Measurements from ENCODE around the gene GCK.

GRCh38 chr7:44187636-44188416 is 1.4 kb downstream of the GCK start:
- TF ChIP-seq CTCF (IDR thresholded peaks at IDR 0.05; ENCODE audit: low read depth, low read length, missing input control) = no peak
- no peak for TF ChIP-seq ZBTB33 (IDR thresholded peaks at IDR 0.05)
- no peak for TF ChIP-seq MAX (IDR thresholded peaks at IDR 0.05)
- no peak for TF ChIP-seq YY1 (IDR thresholded peaks at IDR 0.05)
- TF ChIP-seq ATF3 (IDR thresholded peaks at IDR 0.05) = no peak
- no peak for TF ChIP-seq FOXA1 (IDR thresholded peaks at IDR 0.05)
- TF ChIP-seq REST (IDR thresholded peaks at IDR 0.05) = no peak
- TF ChIP-seq HNF4A (conservative IDR thresholded peaks at IDR 0.05) = no peak
- no peak for TF ChIP-seq SP1 (IDR thresholded peaks at IDR 0.05)
- no peak for TF ChIP-seq RAD21 (IDR thresholded peaks at IDR 0.05)
